MCF 10A (cell line): ENCODE data around the gene APEX1. TPM values are rescaled to one million over a fixed set of nuclear protein-coding genes. Genes with fewer than 3 reads are reported as not detected.

Source experiments
- Bru-seq: library from RNA; stranded (reverse); fragments of 400-500 nt; gene quantifications from one replicate; lab custom pipeline; 2021; lab: Mats Ljungman, UMichigan
- BruChase-seq, 2 experiments: library from RNA; stranded (reverse); fragments of 400-500 nt; gene quantifications; one replicate each; lab custom pipeline; 2021; lab: Mats Ljungman, UMichigan
- BruUV-seq: library from RNA; stranded (reverse); fragments of 400-500 nt; replicated peaks from 2 replicates; lab custom pipeline; 2021; lab: Mats Ljungman, UMichigan
- CTCF ChIA-PET: fragments of 300-600 bp; sonication (Branson Sonifier 250); formaldehyde crosslinking; extraction: SDS; loops from one replicate; lab custom pipeline; 2021; ENCODE audit warnings: antibody characterized with exemption, inconsistent platforms; lab: Yijun Ruan, JAX
- POLR2A ChIA-PET: fragments of 300-600, 350-650 bp; sonication (Branson Sonifier 250); formaldehyde crosslinking; extraction: SDS; loops from one replicate; lab custom pipeline; 2020; ENCODE audit warnings: antibody characterized with exemption, inconsistent platforms; lab: Yijun Ruan, JAX
- DNase-seq: peaks from one replicate; pipeline ENCODE4 v3.0.0-alpha.2; 2018; ENCODE audit not compliant: unreplicated experiment
- H3K27ac Mint-ChIP-seq: one replicate; pipeline ENCODE4 v1.8.0; 2022; ENCODE audit warnings: mild to moderate bottlenecking, low read depth, mixed read lengths; ENCODE audit not compliant: unreplicated experiment
- H3K27me3 Mint-ChIP-seq: one replicate; pipeline ENCODE4 v1.8.0; 2022; ENCODE audit warnings: mixed read lengths; ENCODE audit not compliant: insufficient read depth, unreplicated experiment
- H3K36me3 Mint-ChIP-seq: one replicate; pipeline ENCODE4 v1.8.0; 2022; ENCODE audit warnings: mild to moderate bottlenecking, moderate library complexity, mixed read lengths; ENCODE audit not compliant: insufficient read depth, unreplicated experiment
- H3K4me1 Mint-ChIP-seq: one replicate; pipeline ENCODE4 v1.8.0; 2022; ENCODE audit warnings: mixed read lengths; ENCODE audit not compliant: insufficient read depth, unreplicated experiment
- H3K4me3 Mint-ChIP-seq: one replicate; pipeline ENCODE4 v1.8.0; 2022; ENCODE audit warnings: mild to moderate bottlenecking, moderate library complexity, mixed read lengths; ENCODE audit not compliant: unreplicated experiment
- H3K9me3 Mint-ChIP-seq: one replicate; pipeline ENCODE4 v1.8.0; 2022; ENCODE audit warnings: mixed read lengths; ENCODE audit not compliant: unreplicated experiment
- intact Hi-C: fragments of 100-400 bp; cut with micrococcal nuclease; formaldehyde crosslinking; loops from 2 replicates; pipeline ENCODE4 v1.14.1; 2022
- long read RNA-seq: library from polyadenylated mRNA; stranded (forward); transcript quantifications from one replicate; pipeline ENCODE4 v2.0.0, GENCODE V29; 2022
- total RNA-seq: library from RNA; stranded (reverse); gene quantifications from 2 replicates; pipeline ENCODE4 v1.2.3, GENCODE V29; 2022
- TF ChIP-seq, protein P1 (sequence below): fragments of 200-600 bp; IDR thresholded peaks from one replicate; pipeline ENCODE4 v1.8.0; 2022; ENCODE audit warnings: antibody characterized with exemption, mild to moderate bottlenecking; ENCODE audit not compliant: unreplicated experiment

APEX1 gene
- total RNA-seq, result 140 and 168 TPM in 2 replicates
- Bru-seq, nascent RNA, result percentile 96 among the genes with signal in this experiment
- BruChase-seq, experiment 1, labeled RNA remaining after a 6-hour chase, result percentile 99 among the genes with signal in this experiment
- percentile 98 among the genes with signal in this experiment for BruChase-seq, experiment 2, labeled RNA remaining after a 2-hour chase
- long read RNA-seq, transcript APEX1-205 (4 exons, 1,603 nt), result minor isoform, 37 of 272 reads
- long read RNA-seq, transcript APEX1-210 (5 exons, 1,437 nt), result minor isoform, 25 of 272 reads
- long read RNA-seq, transcript APEX1-201 (5 exons, 1,484 nt), result major isoform, 144 of 272 reads
- long read RNA-seq, transcript APEX1-202 (5 exons, 1,387 nt), result minor isoform, 15 of 272 reads
- long read RNA-seq, partial matches to known transcripts, result 3 of 272 reads
- long read RNA-seq, other reads (novel, unspliced or antisense), result 23 of 272 reads

DNA sequence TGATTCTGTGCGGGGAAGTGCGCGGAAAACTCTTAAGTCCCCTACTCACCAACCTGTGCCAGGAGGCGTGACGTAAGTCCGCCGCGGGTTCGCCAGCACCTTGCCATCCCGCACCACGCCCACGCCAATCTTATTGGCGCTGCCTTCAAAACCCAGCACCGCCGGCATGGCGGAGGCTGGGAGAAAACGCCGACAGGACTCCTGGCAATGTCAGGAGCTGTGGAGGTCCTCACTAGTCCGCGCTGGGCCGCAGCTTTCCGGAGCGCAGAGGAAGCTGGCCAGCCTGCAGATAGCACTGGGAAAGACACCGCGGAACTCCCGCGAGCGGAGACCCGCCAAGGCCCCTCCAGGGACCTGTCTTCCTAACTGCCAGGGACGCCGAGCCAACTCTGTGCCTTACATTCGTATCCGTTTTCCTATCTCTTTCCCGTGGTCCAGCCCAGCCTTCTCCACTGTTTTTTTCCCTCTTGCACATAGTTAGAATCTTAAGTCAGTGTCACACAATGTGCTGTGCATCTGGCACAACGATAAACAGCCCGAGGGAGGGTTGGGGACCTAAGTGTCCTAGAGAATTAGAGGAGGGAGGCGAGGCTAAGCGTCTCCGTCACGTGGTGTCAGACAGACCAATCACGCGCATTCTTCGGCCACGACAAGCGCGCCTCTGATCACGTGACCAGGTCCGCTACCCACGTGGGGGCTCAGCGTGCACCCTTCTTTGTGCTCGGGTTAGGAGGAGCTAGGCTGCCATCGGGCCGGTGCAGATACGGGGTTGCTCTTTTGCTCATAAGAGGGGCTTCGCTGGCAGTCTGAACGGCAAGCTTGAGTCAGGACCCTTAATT, at the start of gene APEX1, which contains the start of gene OSGEP:
Gene APEX1 (plus strand): TSS at position 711 of the 839 bp plus-strand sequence. CDS start 420 bp downstream, outside the sequence.
Gene OSGEP (minus strand): TSS at position 297 of the 839 bp plus-strand sequence. CDS start 129 bp downstream, at position 168.
- DNase-seq, result peak; percentile 99
- intact Hi-C loops, result loop anchor here (1.0 to 2.0 kb wide), 6 partner anchors 41 to 228 kb away; partner anchors contain the start of genes PARP2 and TEP1
- BruUV-seq, result no TSS peak
- Mint-ChIP-seq H3K9me3 (no peaks in the 10 kb centered on the region), H3K4me3 (no peak within 1 kb of the TSS), H3K4me1 (peaks cover 7% of the 10 kb centered on the region), H3K36me3 (peaks cover 33% of the 10 kb centered on the region), H3K27ac (no peak within 1 kb of the TSS), H3K27me3 (no peaks in the 10 kb centered on the region)
- ChIA-PET POLR2A (interaction anchor here (0.6 to 5.3 kb wide), 32 partner anchors 8 to 1056 kb away, joined by 3 to 81 read pairs (median 4); partner anchors contain the start of genes CCNB1IP1, METTL17, METTL3 and PARP2), CTCF (interaction anchor here (0.6 to 4.9 kb wide), 13 partner anchors 17 to 560 kb away, joined by 3 to 25 read pairs (median 3); partner anchors contain the start of gene TEP1)
- TF ChIP-seq, protein P1, sequence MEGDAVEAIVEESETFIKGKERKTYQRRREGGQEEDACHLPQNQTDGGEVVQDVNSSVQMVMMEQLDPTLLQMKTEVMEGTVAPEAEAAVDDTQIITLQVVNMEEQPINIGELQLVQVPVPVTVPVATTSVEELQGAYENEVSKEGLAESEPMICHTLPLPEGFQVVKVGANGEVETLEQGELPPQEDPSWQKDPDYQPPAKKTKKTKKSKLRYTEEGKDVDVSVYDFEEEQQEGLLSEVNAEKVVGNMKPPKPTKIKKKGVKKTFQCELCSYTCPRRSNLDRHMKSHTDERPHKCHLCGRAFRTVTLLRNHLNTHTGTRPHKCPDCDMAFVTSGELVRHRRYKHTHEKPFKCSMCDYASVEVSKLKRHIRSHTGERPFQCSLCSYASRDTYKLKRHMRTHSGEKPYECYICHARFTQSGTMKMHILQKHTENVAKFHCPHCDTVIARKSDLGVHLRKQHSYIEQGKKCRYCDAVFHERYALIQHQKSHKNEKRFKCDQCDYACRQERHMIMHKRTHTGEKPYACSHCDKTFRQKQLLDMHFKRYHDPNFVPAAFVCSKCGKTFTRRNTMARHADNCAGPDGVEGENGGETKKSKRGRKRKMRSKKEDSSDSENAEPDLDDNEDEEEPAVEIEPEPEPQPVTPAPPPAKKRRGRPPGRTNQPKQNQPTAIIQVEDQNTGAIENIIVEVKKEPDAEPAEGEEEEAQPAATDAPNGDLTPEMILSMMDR, result no peak

DNA sequence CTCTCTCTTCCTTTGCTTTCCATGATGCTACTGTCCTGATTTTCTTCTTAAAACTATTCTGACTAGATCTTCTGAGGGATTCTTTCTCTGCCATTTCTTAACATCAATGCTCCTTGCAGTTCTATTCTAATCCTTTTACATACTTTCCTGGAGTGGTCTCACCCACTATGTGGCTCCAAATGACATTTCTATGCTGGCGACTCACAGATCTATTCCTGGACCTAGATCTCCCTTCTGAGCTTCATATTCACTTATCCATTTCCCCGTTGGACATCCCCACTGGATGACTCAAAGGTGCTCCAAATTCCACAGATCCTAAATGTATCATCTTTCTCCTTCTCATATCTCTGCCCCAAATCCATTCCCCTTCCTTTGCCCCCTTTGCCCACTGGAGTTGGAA, 45.8 kb upstream of the APEX1 start:
- peaks cover 7% of the 10 kb centered on the region for H3K4me1 Mint-ChIP-seq
- CTCF ChIA-PET, result no interaction called here
- intact Hi-C loops, result no loop called here
- peaks cover 40% of the 10 kb centered on the region for H3K36me3 Mint-ChIP-seq
- no TSS peak for BruUV-seq
- H3K4me3 Mint-ChIP-seq, result no peak overlapping the region
- H3K27me3 Mint-ChIP-seq, result no peaks in the 10 kb centered on the region
- H3K9me3 Mint-ChIP-seq, result no peaks in the 10 kb centered on the region
- no peak for DNase-seq
- POLR2A ChIA-PET, result interaction anchor here (0.7 to 0.9 kb wide), 2 partner anchors 66 to 1069 kb away, joined by 3 read pairs; partner anchors contain the start of gene PARP2
- H3K27ac Mint-ChIP-seq, result no peak overlapping the region
- TF ChIP-seq, protein P1, result no peak

DNA sequence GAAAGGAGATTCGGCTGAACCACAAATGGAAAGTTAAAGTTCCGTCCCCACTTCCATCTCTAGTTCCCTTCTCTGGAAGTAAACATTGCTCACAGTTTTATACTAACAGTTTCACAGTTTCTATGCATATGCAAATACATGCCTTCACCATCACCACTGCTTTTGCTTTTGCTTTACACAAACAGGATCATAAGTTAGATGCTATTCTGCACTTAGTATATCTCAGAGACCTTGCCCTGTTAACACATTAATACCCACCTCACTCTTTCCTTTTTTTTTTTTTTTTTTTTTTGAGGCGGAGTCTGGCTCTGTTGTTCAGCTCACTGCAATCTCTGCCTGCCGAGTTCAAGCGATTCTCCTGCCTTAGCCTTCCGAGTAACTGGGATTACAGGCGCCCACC, 42.6 kb upstream of the APEX1 start:
- TF ChIP-seq, protein P1, result no peak
- CTCF ChIA-PET, result interaction anchor here (0.6 to 3.8 kb wide), 5 partner anchors 11 to 182 kb away, joined by 3 to 28 read pairs (median 4); partner anchors contain the start of genes APEX1 and OSGEP
- Mint-ChIP-seq H3K27me3 (no peaks in the 10 kb centered on the region), H3K4me3 (peak overlapping the region; percentile 77), H3K36me3 (peaks cover 8% of the 10 kb centered on the region), H3K9me3 (no peaks in the 10 kb centered on the region), H3K4me1 (peaks cover 7% of the 10 kb centered on the region), H3K27ac (peak overlapping the region; percentile 49)
- POLR2A ChIA-PET, result interaction anchor here (0.8 to 5.6 kb wide), 15 partner anchors 11 to 272 kb away, joined by 3 to 77 read pairs (median 11); partner anchors contain the start of genes APEX1, CCNB1IP1, OSGEP and PARP2
- intact Hi-C loops, result loop anchor here (5.0 kb wide), 1 partner anchor 70 kb away; the partner anchor contains the start of gene PARP2
- no peak for DNase-seq
- BruUV-seq, result no TSS peak
